Stimulated activated CD4-positive, alpha-beta T cell treated with anti-CD3 and anti-CD28 coated beads, Interleukin-1b, Interleukin-23, amount 100 ng/mL, for 48 hours (primary cell): ENCODE data around the gene KLF17.
"Not testable (repeated sequence)": the region's sequence is repeated elsewhere in the genome, so short reads cannot be mapped to it uniquely, and the experiment has no call there.

Source experiments
- DNase-seq: peaks from one replicate; pipeline ENCODE4 v3.0.0-alpha.2; 2020

Gene KLF17

GRCh38 chr1:44110916-44111315, 7.7 kb upstream of the KLF17 start:
- DNase-seq, result no peak

DNA sequence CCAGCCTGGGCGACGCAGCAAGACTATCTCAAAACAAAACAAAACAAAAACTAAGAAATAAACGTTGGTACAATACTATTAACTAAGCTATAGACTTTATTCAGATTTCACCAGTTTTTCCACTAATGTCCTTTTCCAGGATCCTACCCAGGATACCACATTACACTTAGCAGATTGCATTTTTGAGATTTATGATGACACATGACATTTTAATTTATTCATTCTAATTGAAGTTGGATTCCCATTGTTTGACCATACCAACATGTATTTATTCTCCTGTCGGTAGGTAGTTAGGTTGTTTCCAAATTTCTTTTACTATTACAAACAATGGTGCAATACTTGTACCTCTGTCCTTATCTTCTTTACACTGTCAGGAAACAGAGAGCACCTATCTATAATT, 6.8 kb upstream of the KLF17 start:
- DNase-seq, result no peak

DNA sequence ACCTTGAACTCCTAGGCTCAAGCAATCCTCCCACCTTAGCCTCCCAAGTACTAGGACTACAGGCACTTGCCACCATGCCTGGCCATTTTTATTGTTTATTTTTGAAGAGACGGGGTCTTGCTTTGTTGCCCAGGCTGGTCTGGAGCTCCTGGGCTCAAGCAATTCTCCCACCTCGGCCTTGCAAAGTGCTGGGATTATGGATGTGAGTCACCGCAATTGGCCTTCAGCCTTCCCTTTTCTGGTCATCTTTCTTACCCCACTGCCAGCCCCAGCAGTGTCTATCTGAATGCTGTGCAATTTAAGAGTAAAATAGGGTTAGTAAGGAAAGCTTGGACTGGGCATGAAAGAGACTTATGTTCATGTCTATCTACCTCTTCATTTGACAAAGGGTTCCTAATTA, 6.1 kb upstream of the KLF17 start:
- no peak for DNase-seq

- DNase-seq, result no peak
Observed at GRCh38 chr1:44113095-44113609, 5.5 kb upstream of the KLF17 start.

- no peak for DNase-seq
Observed at GRCh38 chr1:44114098-44114497, 4.5 kb upstream of the KLF17 start.

- DNase-seq, result not testable (repeated sequence)
Observed at GRCh38 chr1:44117272-44117671, 1.3 kb upstream of the KLF17 start.

GRCh38 chr1:44119525-44119924, 904 bp downstream of the KLF17 start:
- DNase-seq, result no peak

GRCh38 chr1:44120398-44120949, 1.9 kb downstream of the KLF17 start:
- no peak for DNase-seq

DNA sequence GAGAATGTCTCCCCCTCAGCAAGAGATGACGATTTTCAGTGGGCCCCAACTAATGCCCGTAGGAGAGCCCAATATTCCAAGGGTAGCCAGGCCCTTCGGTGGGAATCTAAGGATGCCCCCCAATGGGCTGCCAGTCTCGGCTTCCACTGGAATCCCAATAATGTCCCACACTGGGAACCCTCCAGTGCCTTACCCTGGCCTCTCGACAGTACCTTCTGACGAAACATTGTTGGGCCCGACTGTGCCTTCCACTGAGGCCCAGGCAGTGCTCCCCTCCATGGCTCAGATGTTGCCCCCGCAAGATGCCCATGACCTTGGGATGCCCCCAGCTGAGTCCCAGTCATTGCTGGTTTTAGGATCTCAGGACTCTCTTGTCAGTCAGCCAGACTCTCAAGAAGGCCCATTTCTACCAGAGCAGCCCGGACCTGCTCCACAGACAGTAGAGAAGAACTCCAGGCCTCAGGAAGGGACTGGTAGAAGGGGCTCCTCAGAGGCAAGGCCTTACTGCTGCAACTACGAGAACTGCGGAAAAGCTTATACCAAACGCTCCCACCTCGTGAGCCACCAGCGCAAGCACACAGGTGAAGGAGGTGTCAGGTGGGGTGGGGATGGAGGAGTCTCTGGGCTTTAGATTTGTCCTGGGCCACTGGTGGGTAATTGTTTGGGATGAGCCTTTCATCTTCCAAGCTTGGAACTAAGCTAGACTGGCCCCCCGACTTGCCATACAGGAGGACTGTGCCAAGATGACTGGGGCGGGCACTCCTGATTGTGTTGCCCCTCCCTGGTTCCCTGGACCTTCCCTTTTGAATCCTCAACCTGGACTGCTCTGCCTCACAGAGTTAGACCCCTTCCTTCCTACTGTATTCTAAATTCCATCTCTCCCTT, 11.2 kb downstream of the KLF17 start:
- no peak for DNase-seq

GRCh38 chr1:44131411-44131810, 12.8 kb downstream of the KLF17 start:
- no peak for DNase-seq

DNA sequence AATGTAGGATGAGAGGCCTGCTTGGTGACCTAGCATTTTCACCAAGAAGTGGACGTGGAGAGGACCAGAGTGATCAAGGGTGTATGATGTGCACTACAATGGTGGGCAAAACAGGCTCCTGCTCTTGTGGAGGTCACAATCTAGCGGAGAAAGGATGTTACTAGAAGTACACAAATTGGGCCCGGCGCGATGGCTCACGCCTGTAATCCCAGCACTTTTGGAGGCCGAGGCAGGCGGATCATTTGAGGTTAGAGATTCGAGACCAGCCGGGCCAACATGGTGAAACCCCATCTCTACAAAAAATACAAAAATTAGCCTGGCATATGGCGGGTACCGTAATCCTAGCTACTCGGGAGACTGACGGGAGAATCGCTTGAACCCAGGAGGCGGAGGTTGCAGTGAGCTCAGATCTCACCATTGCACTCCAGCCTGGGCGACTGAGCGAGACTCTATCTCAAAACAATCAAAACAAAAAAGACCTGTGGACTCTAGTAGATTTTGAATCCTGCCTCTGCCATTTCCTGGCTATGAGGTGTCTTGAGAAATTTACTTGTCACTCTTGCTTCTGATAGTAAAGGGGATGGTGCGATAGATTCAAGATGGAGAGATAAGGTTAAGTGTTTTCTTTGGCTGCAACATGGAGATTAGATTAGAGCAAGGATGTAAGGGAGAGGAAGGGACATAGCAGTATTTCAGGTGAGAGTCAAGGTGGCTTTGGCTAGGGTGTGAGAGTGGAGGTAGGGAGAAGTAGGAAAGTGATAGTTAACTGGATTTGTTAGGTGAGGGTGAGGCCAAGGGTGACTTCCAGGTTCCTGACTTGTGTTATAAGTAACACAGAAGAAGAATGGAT, 15.7 kb downstream of the KLF17 start:
- DNase-seq, result no peak

- no peak for DNase-seq
Observed at GRCh38 chr1:44135886-44136285, 17.3 kb downstream of the KLF17 start.

- DNase-seq, result no peak
Observed at GRCh38 chr1:44138239-44138638, 19.6 kb downstream of the KLF17 start.

DNA sequence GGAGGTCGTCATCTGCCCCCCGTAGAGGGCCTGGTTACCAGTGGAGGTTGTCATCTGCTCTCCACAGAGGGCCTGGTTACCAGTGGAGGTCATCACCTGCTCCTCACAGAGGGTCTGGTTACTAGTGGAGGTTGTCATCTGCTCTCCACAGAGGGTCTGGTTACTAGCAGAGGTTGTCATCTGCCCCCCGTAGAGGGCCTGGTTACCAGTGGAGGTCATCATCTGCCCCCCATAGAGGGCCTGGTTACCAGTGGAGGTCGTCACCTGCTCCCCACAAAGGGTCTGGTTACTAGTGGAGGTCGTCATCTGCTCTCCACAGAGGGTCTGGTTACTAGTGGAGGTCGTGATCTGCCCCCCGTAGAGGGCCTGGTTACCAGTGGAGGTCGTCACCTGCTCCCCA, 20.9 kb downstream of the KLF17 start:
- not testable (repeated sequence) for DNase-seq

DNA sequence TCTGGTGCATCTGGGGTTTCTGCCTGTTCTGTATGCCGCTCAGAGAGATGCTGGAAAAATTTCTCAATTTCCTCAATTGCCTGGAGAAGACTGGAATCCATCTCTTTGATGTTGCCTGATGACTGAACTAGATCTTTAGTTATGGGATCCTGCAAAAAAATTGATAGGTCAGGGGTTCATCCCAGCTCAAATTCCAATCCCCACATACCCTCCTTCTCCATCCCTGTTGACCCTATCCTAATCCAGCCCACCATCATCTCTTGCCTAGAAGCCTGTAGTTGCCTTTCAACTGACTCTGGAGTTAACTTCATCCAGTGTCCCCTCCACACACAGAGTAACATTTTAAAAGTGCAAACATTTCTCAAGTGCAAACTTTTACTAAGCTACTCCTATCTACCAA, 22.9 kb downstream of the KLF17 start, which contains the start of gene KLF18:
TSS of gene KLF18 (minus strand) at position 101 of the 400 bp plus-strand sequence. CDS start at position 101, 0 bp downstream.
- DNase-seq, result no peak

GRCh38 chr1:44144962-44145756, 26.5 kb downstream of the KLF17 start:
- no peak for DNase-seq

GRCh38 chr1:44146536-44147361, 28.1 kb downstream of the KLF17 start:
- no peak for DNase-seq

GRCh38 chr1:44147582-44147981, 29.0 kb downstream of the KLF17 start:
- DNase-seq, result no peak

DNA sequence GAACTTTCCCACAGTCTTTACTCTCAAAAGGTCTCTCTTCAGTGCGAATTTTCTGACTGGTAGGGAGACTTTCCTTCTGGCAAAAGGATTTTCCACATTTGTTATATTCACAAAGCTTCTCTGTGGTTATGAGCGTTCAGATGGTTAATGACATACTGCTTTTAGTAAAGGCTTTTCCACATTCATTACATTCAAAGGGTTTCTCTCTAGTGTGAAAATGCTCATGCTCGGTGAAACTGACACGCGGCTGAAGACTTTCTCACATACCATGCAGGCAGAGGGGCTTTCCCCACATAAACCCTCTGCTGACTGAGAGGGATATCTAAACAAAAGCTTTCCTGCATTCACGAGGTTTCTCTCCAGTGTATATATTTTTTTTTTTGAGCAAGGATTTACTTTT, 32.7 kb downstream of the KLF17 start:
- DNase-seq, result peak; percentile 10

DNA sequence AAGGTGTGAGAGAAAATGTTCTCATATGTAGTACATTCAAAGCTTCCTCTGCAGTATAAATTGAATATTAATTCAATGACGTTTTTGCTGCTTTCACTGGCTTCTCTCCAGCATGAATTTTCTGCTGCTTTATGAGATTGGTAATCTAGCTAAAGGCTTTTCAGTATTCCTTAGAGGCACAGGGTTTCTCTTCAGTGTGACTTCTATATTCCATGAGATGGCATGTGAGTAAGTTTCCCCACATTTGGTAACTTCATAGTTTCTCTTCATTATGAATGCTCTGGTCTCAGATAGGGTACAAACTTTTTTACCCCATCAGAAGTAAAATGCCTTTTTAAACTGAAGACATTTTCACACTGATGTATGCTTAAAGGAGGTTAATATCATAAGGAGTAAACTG, 33.2 kb downstream of the KLF17 start:
- no peak for DNase-seq

- DNase-seq, result no peak
Observed at GRCh38 chr1:44152692-44153091, 34.1 kb downstream of the KLF17 start.

- no peak for DNase-seq
Observed at GRCh38 chr1:44154049-44154448, 35.4 kb downstream of the KLF17 start.
